Upper lobe of right lung (tissue), 1 donor: ENCODE measurements around the gene MYL6. TPM values are rescaled to one million over a fixed set of nuclear protein-coding genes. Genes with fewer than 3 reads are reported as not detected.

Experiments used
- ATAC-seq: fragments of 200-7000 bp; cut with Tn5 transposase; one replicate; pipeline ENCODE4 v1.9.1; 2020; ENCODE audit warnings: mild to moderate bottlenecking, moderate library complexity
- DNase-seq: peaks from one replicate; pipeline ENCODE4 v3.0.0-alpha.2; 2020
- H3K27ac ChIP-seq: fragments of 200-600 bp; one replicate; pipeline ENCODE4 v1.8.0; 2022
- H3K27me3 ChIP-seq: fragments of 200-600 bp; one replicate; pipeline ENCODE4 v1.8.0; 2022; ENCODE audit warnings: mild to moderate bottlenecking
- H3K36me3 ChIP-seq: fragments of 200-600 bp; one replicate; pipeline ENCODE4 v1.8.0; 2022
- H3K4me1 ChIP-seq: fragments of 200-600 bp; one replicate; pipeline ENCODE4 v1.8.0; 2022
- H3K4me3 ChIP-seq: fragments of 200-600 bp; one replicate; pipeline ENCODE4 v1.8.0; 2022; ENCODE audit warnings: mild to moderate bottlenecking
- H3K9me3 ChIP-seq: fragments of 200-600 bp; one replicate; pipeline ENCODE4 v1.8.0; 2022
- intact Hi-C: fragments of 100-400 bp; cut with DNase I; formaldehyde crosslinking; loops from one replicate; pipeline ENCODE4 v1.11.0; 2022
- total RNA-seq: library from RNA; stranded (reverse); fragmentation: NEBNext Ultra II Directional; extraction: Animal tissue kit (Norgen Biotek cat#: 25700); gene quantifications from one replicate; pipeline ENCODE4 v1.2.1, GENCODE V29; 2021
- TF ChIP-seq, protein P1 (sequence below): fragments of 200-600 bp; IDR thresholded peaks from one replicate; pipeline ENCODE4 v1.8.0; 2022; ENCODE audit warnings: antibody characterized with exemption
- donor health status: DM: no; HTN: yes; CAD: no; lungs with severe emphysema.

The MYL6 gene
- total RNA-seq, 1 donor from 2014 or later: 1,254 TPM

DNA sequence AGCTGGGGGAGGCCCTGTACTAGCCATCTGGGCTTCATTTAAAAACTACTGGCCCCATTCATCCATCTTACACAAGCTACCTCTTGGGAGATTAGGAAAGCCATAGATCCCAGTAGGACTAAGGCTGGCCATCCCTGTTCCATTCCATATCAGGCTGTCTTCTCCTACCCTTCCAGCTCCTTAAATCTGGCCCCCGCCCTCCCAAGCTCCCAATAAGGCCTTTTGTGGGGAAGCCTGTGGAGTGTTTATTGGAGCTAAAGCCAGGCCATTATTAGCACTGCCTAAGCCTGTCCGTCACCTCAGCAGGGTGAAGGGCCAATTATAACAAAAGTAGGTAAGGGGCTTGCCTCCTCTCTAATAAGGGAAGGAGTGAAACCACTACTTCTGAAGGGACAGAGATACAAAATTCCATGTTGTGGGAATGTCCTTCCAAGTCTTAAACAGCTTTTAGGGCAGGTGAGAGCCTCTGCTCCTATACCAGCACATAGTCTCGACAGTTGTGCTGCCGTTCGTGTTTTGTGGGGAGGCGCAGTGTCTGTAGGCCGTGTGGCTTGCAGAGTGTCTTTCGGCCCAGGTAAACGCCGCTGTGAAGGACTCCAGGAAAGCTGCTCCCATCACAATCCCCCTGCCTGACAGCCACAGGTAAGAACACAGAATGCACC, 3.7 kb downstream of the MYL6 start:
- no peak overlapping the region for H3K27ac ChIP-seq
- no peak for ATAC-seq
- no peak for DNase-seq
- intact Hi-C loops: no loop called here
- no peaks in the 10 kb centered on the region for H3K27me3 ChIP-seq
- TF ChIP-seq, protein P1, sequence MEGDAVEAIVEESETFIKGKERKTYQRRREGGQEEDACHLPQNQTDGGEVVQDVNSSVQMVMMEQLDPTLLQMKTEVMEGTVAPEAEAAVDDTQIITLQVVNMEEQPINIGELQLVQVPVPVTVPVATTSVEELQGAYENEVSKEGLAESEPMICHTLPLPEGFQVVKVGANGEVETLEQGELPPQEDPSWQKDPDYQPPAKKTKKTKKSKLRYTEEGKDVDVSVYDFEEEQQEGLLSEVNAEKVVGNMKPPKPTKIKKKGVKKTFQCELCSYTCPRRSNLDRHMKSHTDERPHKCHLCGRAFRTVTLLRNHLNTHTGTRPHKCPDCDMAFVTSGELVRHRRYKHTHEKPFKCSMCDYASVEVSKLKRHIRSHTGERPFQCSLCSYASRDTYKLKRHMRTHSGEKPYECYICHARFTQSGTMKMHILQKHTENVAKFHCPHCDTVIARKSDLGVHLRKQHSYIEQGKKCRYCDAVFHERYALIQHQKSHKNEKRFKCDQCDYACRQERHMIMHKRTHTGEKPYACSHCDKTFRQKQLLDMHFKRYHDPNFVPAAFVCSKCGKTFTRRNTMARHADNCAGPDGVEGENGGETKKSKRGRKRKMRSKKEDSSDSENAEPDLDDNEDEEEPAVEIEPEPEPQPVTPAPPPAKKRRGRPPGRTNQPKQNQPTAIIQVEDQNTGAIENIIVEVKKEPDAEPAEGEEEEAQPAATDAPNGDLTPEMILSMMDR: no peak
- H3K4me1 ChIP-seq: peaks cover 21% of the 10 kb centered on the region
- H3K9me3 ChIP-seq: no peaks in the 10 kb centered on the region
- H3K4me3 ChIP-seq: no peak overlapping the region
- peaks cover 72% of the 10 kb centered on the region for H3K36me3 ChIP-seq

DNA sequence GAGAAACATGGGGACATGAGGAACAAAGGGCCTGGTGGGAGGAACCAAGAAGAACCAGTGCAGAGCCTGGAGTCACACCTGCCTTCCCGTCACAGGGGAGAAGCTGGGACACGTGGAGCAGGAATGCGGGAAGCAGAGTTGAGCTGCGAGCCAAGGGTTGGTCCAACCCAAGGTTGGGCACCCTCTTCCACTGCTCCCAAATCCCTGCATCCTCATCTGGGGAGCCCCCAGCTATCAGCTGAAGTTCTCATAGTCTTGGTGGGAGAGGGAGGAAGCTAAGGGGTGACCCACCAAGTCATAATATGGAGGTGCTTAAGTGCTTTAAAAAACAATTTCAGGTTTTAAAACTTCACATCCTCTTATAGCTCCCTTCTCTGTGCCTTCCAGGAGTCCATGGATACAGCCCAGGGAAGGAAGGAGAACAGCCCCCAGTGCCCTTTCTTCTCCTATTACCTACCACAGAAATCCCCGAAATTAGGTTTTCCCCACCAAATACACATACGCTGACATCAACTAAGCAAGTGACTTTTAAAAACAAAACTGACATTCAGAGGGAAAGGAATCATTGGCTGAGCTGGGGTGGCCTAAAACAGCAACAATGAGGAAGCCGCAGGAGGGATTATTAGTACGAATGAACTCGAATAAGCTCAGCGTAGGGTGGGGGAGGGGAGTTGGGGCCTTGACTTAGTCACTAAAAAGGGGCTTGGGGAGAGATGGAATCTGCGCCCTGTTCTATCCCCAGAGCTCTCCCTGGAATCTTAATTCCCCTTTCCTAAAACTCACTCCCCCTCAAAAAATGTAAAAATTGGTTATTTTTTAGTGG, 4.5 kb downstream of the MYL6 start:
- TF ChIP-seq, protein P1: no peak
- ATAC-seq (no peak), DNase-seq (no peak)
- Histone ChIP-seq H3K27ac (no peak overlapping the region), H3K9me3 (no peaks in the 10 kb centered on the region), H3K36me3 (peaks cover 80% of the 10 kb centered on the region), H3K4me3 (no peak overlapping the region), H3K4me1 (peaks cover 21% of the 10 kb centered on the region), H3K27me3 (no peaks in the 10 kb centered on the region)
- intact Hi-C loops: no loop called here

DNA sequence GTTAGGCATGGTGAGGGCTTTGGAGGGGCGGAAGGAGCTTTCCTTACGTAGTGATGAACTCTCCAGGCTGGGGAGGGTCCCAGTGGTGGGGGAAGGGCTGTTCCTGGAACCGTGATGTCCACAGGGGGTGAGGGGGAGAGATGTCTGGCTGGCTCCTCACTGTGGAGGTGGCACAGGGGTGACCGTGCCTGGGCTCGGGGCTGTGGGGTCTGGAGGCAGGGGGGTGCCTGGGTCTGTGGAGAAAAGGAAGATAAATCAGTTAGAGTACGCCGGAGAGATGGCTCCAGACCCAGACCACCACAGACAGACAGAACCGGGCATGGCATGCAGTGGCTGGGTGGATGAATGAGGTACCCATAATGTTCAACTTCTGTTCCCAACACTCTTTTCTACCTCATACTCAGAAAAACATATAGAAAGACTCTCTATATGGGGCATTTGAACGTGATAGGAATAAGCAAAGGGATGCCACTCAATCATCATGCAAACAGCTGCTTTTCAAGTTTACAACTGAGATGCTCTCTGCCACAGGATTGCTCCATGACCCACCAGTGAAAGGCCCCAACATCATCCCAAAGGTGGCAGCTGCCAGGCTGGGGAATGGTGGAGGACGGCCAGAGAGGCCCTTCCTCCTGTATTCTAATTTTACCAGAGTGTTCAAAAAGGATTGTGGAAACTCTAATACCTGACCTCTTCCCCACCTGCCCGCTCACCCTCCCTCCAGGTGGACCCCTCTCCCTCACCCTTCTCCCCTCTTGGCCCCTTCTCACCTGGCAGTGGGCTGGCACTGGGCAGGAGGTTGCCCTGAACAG, 5.6 kb downstream of the MYL6 start:
- H3K27ac ChIP-seq: no peak overlapping the region
- ATAC-seq (no peak), DNase-seq (no peak)
- H3K4me1 ChIP-seq: peaks cover 21% of the 10 kb centered on the region
- peaks cover 90% of the 10 kb centered on the region for H3K36me3 ChIP-seq
- intact Hi-C loops: no loop called here
- no peaks in the 10 kb centered on the region for H3K9me3 ChIP-seq
- no peaks in the 10 kb centered on the region for H3K27me3 ChIP-seq
- H3K4me3 ChIP-seq: no peak overlapping the region
- TF ChIP-seq, protein P1: no peak

DNA sequence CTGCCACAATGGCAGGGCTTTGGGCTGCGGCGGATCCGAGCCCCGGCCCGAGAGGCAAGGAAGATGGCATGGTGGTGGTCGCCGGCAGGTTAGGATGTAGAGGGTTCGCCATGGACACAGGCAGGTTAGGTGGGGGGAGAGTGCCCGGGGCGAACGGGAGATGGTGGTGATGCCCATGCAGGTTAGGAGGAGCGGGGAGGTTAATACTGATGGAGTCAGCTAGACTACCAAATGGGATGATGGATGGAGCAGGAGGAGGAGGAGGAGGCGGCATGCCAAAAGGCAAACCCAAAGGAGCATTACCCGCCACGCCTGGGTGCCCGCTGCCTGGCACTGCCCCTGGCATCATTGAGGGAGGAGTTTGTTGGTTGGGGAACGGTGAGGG, 6.2 kb downstream of the MYL6 start:
- Histone ChIP-seq H3K27me3 (no peaks in the 10 kb centered on the region), H3K27ac (no peak overlapping the region), H3K4me1 (peaks cover 21% of the 10 kb centered on the region), H3K4me3 (no peak overlapping the region), H3K9me3 (no peaks in the 10 kb centered on the region), H3K36me3 (peaks cover 96% of the 10 kb centered on the region)
- TF ChIP-seq, protein P1: no peak
- peak; percentile 4 for ATAC-seq
- no peak for DNase-seq
- intact Hi-C loops: no loop called here

DNA sequence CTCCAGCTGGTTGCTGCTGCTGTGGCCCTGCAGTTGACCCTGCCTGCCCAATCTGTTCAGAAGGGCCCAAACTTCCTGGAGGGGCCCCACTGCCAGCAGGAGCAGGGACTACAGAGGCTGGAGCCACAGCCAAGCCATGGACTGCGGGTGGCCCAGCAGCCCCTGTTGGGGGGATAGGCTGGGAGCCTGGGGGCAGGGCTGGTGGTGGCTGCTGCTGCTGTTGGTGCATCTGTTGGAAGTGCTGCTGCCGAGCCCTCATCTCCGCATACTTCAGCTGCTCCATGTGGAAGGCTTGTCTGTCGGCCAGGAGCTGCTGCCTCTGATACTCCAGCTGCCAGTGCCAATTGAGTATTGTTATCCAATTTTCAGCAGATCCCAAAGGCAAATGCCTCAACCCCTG, 7.2 kb downstream of the MYL6 start:
- no peak for DNase-seq
- Histone ChIP-seq H3K4me1 (peaks cover 10% of the 10 kb centered on the region), H3K4me3 (no peak overlapping the region), H3K27me3 (no peaks in the 10 kb centered on the region), H3K36me3 (peaks cover 97% of the 10 kb centered on the region), H3K27ac (no peak overlapping the region), H3K9me3 (no peaks in the 10 kb centered on the region)
- TF ChIP-seq, protein P1: no peak
- intact Hi-C loops: no loop called here
- peak; percentile 1 for ATAC-seq
